ENCODE measurements around the gene KCNJ12. TPM values are rescaled to one million over a fixed set of nuclear protein-coding genes. Genes with fewer than 3 reads are reported as not detected.
"Not testable (repeated sequence)": the region's sequence is repeated elsewhere in the genome, so short reads cannot be mapped to it uniquely, and the experiment has no call there.

The KCNJ12 gene
- total and polyA plus RNA-seq, 4 experiments from 2014 or later: not detected

DNA sequence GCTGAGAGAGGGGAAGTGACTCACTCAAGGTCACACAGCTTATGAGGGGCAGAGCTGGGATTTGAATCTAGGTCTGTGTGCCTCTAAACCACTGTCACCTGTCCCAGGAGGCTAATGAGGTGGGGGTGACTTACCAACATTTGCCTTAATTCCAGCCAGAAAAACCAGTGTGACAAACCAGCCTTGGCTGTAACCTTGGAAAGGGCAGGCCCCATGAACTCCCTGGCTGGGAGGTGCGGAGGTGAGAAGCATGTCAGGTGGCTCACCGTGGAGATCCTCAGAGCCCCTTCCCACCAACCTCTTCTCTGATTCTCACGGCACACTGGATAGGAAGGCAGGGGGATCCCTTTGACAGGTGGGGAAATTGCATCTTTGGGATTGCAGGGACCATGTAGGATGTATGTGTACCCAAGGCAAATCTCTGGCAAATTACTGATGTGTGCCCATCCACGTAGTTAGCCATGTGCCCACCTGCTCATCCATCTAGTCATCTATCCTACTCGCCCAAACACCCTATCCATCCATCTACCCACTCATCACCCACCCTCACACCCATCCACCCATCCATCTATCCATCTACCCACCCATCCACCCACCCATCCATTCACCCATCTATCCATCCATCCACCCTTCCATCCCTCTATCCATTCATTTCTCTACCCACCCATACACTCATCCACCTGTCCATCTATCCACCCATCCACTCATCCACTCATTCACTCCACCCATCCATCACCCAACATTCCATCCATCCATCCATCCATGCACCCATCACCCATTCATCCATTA, 30.7 kb downstream of the KCNJ12 start:
- H3K36me3 ChIP-seq (ENCODE audit: insufficient read depth, low read length); H3K4me1 ChIP-seq (ENCODE audit: insufficient read depth, low read length); intact Hi-C loops (cut with micrococcal nuclease); H3K27me3 Mint-ChIP-seq; H3K27ac ChIP-seq (ENCODE audit: low read depth, low read length); H3K36me3 Mint-ChIP-seq; H3K4me3 ChIP-seq (ENCODE audit: low read length in 2 of 2); POLR2A ChIA-PET (ENCODE audit: partially characterized antibody); H3K27ac Mint-ChIP-seq; CTCF ChIA-PET (ENCODE audit: partially characterized antibody); H3K9me3 ChIP-seq (ENCODE audit: control insufficient read depth in 1 of 2, low read length in 2 of 2); H3K4me3 Mint-ChIP-seq; H3K9me3 Mint-ChIP-seq; DNase-seq; H3K27me3 ChIP-seq (ENCODE audit: insufficient read depth, low read length); H3K4me1 Mint-ChIP-seq: not testable (repeated sequence)

DNA sequence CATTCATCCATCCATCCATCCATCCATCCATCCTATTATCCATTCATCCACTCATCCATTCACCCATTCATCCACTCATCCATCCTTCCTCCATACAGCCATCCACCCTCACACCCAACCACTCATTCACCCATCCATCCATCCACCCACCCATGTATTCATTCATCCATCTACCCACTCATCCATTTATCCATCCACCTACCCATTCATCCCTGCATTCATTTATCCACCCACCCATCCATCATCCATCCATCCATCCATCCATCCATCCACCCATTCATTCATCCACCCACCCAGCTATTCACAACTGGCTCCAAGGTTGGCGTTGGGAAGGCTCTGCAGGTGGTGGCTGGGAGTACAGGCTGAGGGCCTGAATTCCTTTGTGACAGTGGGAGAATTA, 31.6 kb downstream of the KCNJ12 start:
- H3K27me3 ChIP-seq (ENCODE audit: insufficient read depth, low read length); H3K4me3 Mint-ChIP-seq; H3K4me3 ChIP-seq (ENCODE audit: low read length in 2 of 2); intact Hi-C loops (cut with micrococcal nuclease); H3K36me3 ChIP-seq (ENCODE audit: insufficient read depth, low read length); H3K9me3 ChIP-seq (ENCODE audit: control insufficient read depth in 1 of 2, low read length in 2 of 2); H3K27ac ChIP-seq (ENCODE audit: low read depth, low read length); H3K4me1 Mint-ChIP-seq; H3K9me3 Mint-ChIP-seq; H3K27me3 Mint-ChIP-seq; CTCF ChIA-PET (ENCODE audit: partially characterized antibody); DNase-seq; H3K4me1 ChIP-seq (ENCODE audit: insufficient read depth, low read length); POLR2A ChIA-PET (ENCODE audit: partially characterized antibody); H3K36me3 Mint-ChIP-seq; H3K27ac Mint-ChIP-seq: not testable (repeated sequence)

DNA sequence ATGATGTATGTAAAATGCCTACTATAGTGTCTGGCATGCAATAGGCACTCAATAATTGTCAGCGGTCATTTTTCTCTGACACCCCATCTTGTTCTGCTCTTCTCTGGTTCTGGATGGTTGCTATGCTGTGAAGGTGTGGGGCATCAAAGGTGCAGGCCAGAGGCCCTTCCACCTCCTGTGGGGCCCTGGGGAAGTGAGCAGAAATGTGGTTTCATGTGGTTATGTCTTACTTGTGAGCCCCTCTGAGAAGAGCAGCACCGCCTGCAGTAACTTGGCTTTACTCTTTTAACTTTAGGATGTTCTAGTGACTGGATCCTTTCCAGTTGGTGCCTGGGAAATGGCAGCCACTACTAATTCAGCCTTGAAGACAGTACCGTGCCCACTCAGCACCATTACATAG, 32.1 kb downstream of the KCNJ12 start:
- H3K9me3 Mint-ChIP-seq; H3K9me3 ChIP-seq (ENCODE audit: control insufficient read depth in 1 of 2, low read length in 2 of 2); H3K4me3 Mint-ChIP-seq; H3K4me1 ChIP-seq (ENCODE audit: insufficient read depth, low read length); H3K27me3 Mint-ChIP-seq; H3K36me3 ChIP-seq (ENCODE audit: insufficient read depth, low read length); POLR2A ChIA-PET (ENCODE audit: partially characterized antibody); H3K27ac ChIP-seq (ENCODE audit: low read depth, low read length); H3K4me1 Mint-ChIP-seq; H3K27ac Mint-ChIP-seq; H3K36me3 Mint-ChIP-seq; H3K27me3 ChIP-seq (ENCODE audit: insufficient read depth, low read length); H3K4me3 ChIP-seq (ENCODE audit: low read length in 2 of 2); CTCF ChIA-PET (ENCODE audit: partially characterized antibody); intact Hi-C loops (cut with micrococcal nuclease); DNase-seq: not testable (repeated sequence)

DNA sequence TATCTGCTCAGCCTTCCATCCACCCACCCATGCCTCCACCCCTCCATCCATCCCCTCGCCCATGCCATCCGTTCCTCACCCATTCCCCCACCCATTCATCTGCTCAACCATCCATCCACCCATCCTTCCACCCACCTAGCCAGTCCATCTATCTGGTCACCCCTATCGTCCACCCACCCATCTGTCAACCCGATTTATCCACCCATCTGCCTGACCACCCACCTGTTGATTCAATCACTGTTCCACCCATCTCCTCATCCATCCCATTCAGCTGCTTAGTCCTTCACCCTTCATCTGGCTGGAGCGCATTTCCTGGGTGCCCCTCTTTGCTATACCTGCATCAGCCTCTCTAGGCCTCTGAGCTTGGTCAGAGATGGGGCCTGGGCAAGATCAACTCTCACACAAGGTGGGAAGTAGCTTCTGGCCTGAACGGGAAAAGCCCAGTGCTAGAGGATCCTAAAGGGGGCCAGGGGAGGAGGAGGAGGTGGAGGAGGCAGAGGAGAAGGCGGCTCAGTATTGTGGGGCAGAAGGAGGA, 32.7 kb downstream of the KCNJ12 start:
- CTCF ChIA-PET (ENCODE audit: partially characterized antibody); H3K4me3 Mint-ChIP-seq; H3K4me1 Mint-ChIP-seq; H3K27ac Mint-ChIP-seq; H3K9me3 ChIP-seq (ENCODE audit: control insufficient read depth in 1 of 2, low read length in 2 of 2); DNase-seq; H3K36me3 ChIP-seq (ENCODE audit: insufficient read depth, low read length); H3K27me3 ChIP-seq (ENCODE audit: insufficient read depth, low read length); H3K9me3 Mint-ChIP-seq; H3K27ac ChIP-seq (ENCODE audit: low read depth, low read length); intact Hi-C loops (cut with micrococcal nuclease); H3K4me1 ChIP-seq (ENCODE audit: insufficient read depth, low read length); H3K27me3 Mint-ChIP-seq; POLR2A ChIA-PET (ENCODE audit: partially characterized antibody); H3K36me3 Mint-ChIP-seq; H3K4me3 ChIP-seq (ENCODE audit: low read length in 2 of 2): not testable (repeated sequence)

DNA sequence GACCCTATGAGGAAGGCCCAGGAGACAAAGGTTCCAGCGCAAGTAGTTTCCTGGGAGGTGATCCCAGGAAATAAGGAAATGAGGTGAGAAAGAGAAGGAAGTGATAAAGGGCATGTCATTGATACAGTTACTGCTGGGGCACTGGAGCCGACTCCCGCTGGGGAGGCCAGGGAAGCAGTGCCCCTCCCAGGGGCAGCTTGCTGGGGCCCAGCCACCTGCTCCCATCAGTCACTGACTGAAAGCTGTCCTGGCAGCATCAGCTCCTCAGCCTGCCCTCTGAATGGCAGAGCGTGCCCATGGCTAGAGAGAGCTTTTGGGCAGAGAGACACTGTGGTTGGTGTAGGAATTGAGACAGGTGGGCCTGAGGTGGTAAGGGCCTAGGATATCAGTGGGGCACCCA, 33.2 kb downstream of the KCNJ12 start:
- H3K4me3 Mint-ChIP-seq; intact Hi-C loops (cut with micrococcal nuclease); H3K9me3 ChIP-seq (ENCODE audit: control insufficient read depth in 1 of 2, low read length in 2 of 2); H3K27me3 Mint-ChIP-seq; H3K27me3 ChIP-seq (ENCODE audit: insufficient read depth, low read length); H3K9me3 Mint-ChIP-seq; H3K4me1 ChIP-seq (ENCODE audit: insufficient read depth, low read length); H3K36me3 Mint-ChIP-seq; DNase-seq; POLR2A ChIA-PET (ENCODE audit: partially characterized antibody); H3K4me3 ChIP-seq (ENCODE audit: low read length in 2 of 2); H3K27ac ChIP-seq (ENCODE audit: low read depth, low read length); CTCF ChIA-PET (ENCODE audit: partially characterized antibody); H3K36me3 ChIP-seq (ENCODE audit: insufficient read depth, low read length); H3K4me1 Mint-ChIP-seq; H3K27ac Mint-ChIP-seq: not testable (repeated sequence)

DNA sequence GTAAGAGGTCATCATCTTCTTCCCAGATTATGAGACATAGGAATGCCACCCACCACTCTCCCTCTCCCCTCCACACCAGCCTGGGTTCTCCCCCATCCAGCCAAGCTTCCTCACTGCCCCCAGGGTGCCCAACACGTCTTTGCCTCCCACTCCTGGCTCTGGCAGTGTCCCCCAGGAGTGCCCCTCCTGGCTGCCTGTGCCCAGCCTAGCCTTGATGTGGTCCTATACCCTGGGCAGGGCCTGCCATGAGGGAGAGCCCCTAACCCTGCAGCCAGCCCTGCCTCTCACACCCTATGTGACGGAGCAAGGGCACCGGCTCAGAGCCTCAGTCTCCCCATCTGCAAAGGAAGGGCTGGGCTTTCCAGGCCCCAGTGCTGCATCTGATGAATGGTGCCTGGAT, 33.8 kb downstream of the KCNJ12 start:
- POLR2A ChIA-PET (ENCODE audit: partially characterized antibody); H3K4me1 Mint-ChIP-seq; H3K36me3 Mint-ChIP-seq; intact Hi-C loops (cut with micrococcal nuclease); H3K27ac ChIP-seq (ENCODE audit: low read depth, low read length); H3K27me3 Mint-ChIP-seq; H3K27ac Mint-ChIP-seq; H3K27me3 ChIP-seq (ENCODE audit: insufficient read depth, low read length); DNase-seq; CTCF ChIA-PET (ENCODE audit: partially characterized antibody); H3K9me3 Mint-ChIP-seq; H3K4me3 Mint-ChIP-seq; H3K4me3 ChIP-seq (ENCODE audit: low read length in 2 of 2); H3K36me3 ChIP-seq (ENCODE audit: insufficient read depth, low read length); H3K4me1 ChIP-seq (ENCODE audit: insufficient read depth, low read length); H3K9me3 ChIP-seq (ENCODE audit: control insufficient read depth in 1 of 2, low read length in 2 of 2): not testable (repeated sequence)

DNA sequence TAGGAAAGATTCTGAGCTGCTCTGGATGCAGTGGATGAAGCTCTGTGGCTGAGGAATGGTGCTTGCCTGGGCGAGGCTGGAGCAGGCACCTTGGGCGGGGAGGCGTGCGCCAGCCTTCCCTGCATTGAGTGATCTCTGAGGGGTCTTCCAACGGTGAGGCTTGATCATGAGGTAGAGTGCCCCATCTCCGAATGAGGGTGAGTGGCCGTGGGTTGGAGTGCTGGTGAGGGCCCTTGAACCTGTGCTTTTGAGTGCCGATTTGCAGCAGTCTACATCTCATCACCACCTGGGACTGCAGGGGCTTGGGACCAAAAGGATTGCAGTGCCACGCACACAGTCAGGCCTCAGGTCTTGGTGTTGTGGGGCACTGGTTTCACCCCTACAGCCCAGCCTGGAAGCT, 34.2 kb downstream of the KCNJ12 start:
- H3K27ac ChIP-seq (ENCODE audit: low read depth, low read length); H3K4me1 Mint-ChIP-seq; H3K4me3 ChIP-seq (ENCODE audit: low read length in 2 of 2); H3K27ac Mint-ChIP-seq; DNase-seq; H3K27me3 ChIP-seq (ENCODE audit: insufficient read depth, low read length); H3K36me3 ChIP-seq (ENCODE audit: insufficient read depth, low read length); H3K27me3 Mint-ChIP-seq; H3K9me3 ChIP-seq (ENCODE audit: control insufficient read depth in 1 of 2, low read length in 2 of 2); CTCF ChIA-PET (ENCODE audit: partially characterized antibody); H3K36me3 Mint-ChIP-seq; POLR2A ChIA-PET (ENCODE audit: partially characterized antibody); H3K4me1 ChIP-seq (ENCODE audit: insufficient read depth, low read length); H3K4me3 Mint-ChIP-seq; intact Hi-C loops (cut with micrococcal nuclease); H3K9me3 Mint-ChIP-seq: not testable (repeated sequence)

Measured in CD4-positive, alpha-beta memory T cell (primary cell).